Posterior cingulate gyrus (tissue), 11 donors: Measurements from ENCODE around the gene CST2.
A peak's percentile ranks its signal among the peaks of the same experiment; 100 is the strongest.
"Not testable (repeated sequence)": the region's sequence is repeated elsewhere in the genome, so short reads cannot be mapped to it uniquely, and the experiment has no call there.

Source experiments
- DNase-seq, 10 donors: peaks; one replicate each; pipeline versions ENCODE4 v3.0.0 to v3.0.0-alpha.2; 2020 to 2021; ENCODE audit warnings: mixed read lengths in 3 of 10
- intact Hi-C: fragments of 100-400 bp; cut with DNase I; formaldehyde crosslinking; loops from one replicate; pipeline ENCODE4 v1.15.1; 2023

Gene CST2, protein sequence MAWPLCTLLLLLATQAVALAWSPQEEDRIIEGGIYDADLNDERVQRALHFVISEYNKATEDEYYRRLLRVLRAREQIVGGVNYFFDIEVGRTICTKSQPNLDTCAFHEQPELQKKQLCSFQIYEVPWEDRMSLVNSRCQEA

GRCh38 chr20:23826541-23827021, at the start of gene CST2:
Gene CST2, minus strand, starts transcription at chr20:23826729. Its CDS starts 69 bp downstream, at chr20:23826660.
- no peak for DNase-seq
- intact Hi-C loops = no loop called here

DNA sequence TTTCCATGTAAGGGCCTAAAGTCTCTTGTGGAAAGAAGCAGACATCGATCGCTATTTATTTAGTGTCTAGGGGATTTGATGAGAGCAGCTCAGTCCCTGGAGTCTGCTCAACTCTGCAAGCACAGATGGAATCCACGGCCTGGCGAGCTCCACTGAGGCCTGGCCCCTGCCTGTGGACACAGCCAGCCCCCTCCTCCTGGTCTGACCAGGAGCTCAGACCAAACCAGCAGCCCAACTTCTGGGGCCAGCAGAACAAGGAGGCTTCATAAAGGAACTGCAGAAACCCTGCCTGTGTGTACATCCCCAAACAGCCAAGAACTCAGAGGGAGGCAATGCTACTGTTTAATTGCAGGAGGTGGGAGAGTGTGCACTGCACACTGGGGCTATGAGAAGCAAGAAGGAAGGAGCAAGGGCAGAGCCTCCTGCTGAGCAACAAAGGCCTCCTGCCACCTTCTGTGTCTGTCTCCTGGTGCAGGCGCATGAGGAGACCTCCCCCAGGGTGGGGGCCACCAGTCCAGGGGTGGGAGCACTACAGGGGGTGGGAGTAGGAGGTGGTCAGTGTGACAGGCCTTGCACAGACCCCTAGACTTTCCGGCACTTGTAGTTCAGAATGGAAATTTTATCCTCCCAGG, 49.2 kb upstream of the CST2 start:
- DNase-seq = no peak
- intact Hi-C loops = no loop called here

DNA sequence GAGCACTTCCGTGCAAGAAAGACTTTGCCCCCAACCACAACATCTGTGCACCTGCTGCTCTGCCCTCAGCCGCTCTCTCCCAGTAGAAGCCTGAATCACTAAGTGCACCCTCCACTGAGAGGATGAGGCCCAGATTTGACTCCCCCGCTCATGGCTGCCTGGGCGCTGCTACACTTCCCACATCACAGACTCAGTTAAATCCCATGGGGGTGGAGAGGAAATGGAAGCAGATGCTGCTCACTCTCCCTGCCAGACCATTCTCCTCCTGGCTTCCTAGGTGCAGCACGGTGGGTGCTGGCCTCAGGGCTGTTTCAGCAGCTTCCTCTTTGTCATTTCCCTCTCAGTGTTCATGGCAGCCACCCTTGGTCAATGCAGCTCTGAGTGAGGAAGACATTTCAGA, 48.2 kb upstream of the CST2 start:
- peak in 8 of 10 donors; percentile 15 to 93 (median 60) for DNase-seq
- intact Hi-C loops = no loop called here

DNA sequence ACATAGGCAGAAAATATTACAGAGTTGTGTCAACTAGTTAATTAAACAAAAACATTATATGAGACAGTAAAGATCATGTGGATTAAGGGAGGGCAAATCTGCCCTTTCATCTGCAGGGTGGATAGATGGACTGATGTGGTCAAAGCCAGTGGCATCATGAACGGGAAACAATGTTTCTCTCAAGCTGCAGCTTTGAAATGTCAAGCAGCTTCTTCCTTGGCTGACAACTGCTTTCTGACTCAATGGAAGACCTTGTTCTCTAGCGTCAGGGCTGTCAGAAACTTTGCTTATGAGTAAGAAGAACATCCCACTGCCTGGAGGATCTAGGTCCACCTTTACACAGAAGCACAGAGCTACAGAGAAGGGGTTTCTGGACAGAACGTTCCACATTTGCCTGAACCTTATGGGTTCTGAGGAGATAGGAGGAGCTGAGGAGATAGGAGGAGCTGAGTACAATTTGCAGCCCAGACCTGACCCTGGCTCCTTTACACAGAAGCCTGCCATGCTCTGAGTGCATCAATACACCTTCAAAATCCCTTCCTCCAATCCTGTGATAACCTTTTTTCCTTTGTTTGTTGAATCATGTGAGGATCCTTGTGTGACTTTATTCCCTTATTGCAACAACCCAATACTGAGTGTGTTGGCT, 47.0 kb upstream of the CST2 start:
- DNase-seq = no peak
- intact Hi-C loops = no loop called here

- intact Hi-C loops = no loop called here
- no peak for DNase-seq
Measured at GRCh38 chr20:23872065-23872464, 45.5 kb upstream of the CST2 start.

GRCh38 chr20:23870461-23870860, 43.9 kb upstream of the CST2 start:
- DNase-seq = no peak
- intact Hi-C loops = no loop called here

- intact Hi-C loops = no loop called here
- peak in 4 of 10 donors; percentile 26 to 87 (median 29) for DNase-seq
Measured at GRCh38 chr20:23869520-23869919, 43.0 kb upstream of the CST2 start.

DNA sequence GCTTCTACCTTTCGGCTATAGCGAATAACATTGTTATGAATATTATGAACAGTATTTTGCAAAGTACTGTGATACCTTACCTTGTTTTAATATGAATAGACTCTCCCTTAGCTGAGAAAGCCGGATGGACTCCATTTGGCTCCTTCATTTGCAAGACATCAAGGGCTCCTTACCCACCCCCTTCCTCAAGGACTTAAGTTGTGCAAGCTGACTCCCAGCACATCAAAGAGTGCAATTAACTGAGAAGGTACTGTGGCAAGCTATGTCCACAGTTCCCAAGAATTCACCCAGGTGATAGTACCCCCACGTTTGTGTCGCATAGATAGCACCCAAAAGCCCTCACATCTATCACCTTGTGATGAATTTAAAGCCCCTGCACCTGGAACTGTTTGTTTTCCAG, 41.8 kb upstream of the CST2 start:
- intact Hi-C loops = no loop called here

GRCh38 chr20:23867152-23867776, 40.7 kb upstream of the CST2 start:
- intact Hi-C loops = no loop called here
- DNase-seq = no peak

More for the DNA sequence above, 41.8 kb upstream of the CST2 start:
- no peak for DNase-seq

- intact Hi-C loops, DNase-seq: not testable (repeated sequence)
Measured at GRCh38 chr20:23860771-23861170, 34.2 kb upstream of the CST2 start.

GRCh38 chr20:23857962-23858595, 31.6 kb upstream of the CST2 start:
- DNase-seq = no peak
- intact Hi-C loops = no loop called here

GRCh38 chr20:23856736-23857135, 30.2 kb upstream of the CST2 start:
- intact Hi-C loops = no loop called here
- no peak for DNase-seq

GRCh38 chr20:23856226-23856625, 29.7 kb upstream of the CST2 start:
- intact Hi-C loops = no loop called here
- DNase-seq = no peak

- DNase-seq = no peak
- intact Hi-C loops = no loop called here
Measured at GRCh38 chr20:23841693-23842092, 15.2 kb upstream of the CST2 start.

DNA sequence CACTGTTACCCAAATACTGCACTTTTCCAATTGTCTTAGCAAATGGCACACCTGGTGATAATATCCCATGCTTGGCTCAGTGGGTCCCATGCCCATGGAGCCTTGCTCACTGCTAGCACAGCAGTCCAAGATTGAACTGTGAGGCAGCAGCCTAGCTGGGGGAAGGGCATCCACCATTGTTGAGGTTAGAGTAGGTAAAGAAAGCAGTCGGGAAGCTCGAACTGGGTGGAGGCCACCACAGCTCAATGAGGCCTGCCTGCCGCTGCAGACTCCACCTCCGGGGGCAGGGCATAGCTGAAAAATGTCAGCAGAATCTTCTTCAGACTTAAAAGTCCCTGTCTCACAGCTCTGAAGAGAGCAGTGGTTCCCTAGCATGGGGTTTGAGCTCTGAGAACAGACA, 9.2 kb upstream of the CST2 start:
- intact Hi-C loops = no loop called here
- DNase-seq = no peak

GRCh38 chr20:23832775-23833513, 6.4 kb upstream of the CST2 start:
- no peak for DNase-seq
- intact Hi-C loops = no loop called here

GRCh38 chr20:23831961-23832360, 5.4 kb upstream of the CST2 start:
- DNase-seq, intact Hi-C loops: not testable (repeated sequence)

- intact Hi-C loops = no loop called here
- DNase-seq = peak in 2 of 10 donors; percentile 4 to 39
Measured at GRCh38 chr20:23823621-23824324, 2.8 kb downstream of the CST2 start.

DNA sequence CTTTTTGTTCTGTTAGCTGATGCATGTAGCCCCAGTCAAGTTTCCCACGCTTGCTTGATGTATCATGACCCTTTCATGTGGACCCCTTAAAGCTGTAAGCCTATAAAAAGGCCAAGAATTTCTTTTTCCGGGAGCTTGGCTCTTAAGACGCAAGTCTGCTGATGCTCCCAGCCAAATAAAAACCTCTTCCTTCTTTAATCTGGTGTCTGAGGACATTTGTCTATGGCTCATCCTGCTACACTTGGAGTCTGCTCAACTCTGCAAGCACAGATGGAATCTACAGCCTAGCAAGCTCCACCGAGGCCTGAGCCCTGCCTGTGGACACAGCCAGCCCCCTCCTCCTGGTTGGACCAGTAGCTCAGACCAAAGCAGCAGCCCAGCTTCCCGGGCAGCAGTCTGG, 3.4 kb downstream of the CST2 start:
- intact Hi-C loops = no loop called here
- DNase-seq = peak in 1 of 10 donors; percentile 76

- intact Hi-C loops = no loop called here
- no peak for DNase-seq
Measured at GRCh38 chr20:23820493-23820892, 6.0 kb downstream of the CST2 start.
